GM04503 (cell line): ENCODE data around the gene FAM120B.

ENCODE experiments used
- DNase-seq: peaks from one replicate; pipeline ENCODE4 v3.0.0-alpha.2; 2012; ENCODE audit warnings: low read depth

The FAM120B gene

DNA sequence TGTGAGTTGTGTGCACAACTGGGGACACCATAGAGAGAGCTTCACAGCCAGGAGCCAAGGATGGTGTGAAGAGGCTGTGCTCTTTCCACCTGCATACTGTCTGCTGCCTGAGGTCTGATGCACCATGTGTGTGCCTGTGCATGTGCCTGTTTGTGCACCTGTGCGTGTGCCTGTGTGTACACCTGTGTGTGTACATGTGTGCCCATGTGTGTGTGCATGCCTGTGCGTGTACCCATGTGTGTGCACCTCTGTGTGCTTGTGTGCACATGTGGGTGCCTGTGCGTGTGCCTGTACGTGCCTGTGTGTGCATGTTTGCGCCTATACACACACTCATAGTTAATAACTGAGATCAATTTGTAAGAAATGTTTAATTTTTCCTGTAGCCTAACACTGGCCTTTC is 51.3 kb downstream of the FAM120B start:
- no peak for DNase-seq

DNA sequence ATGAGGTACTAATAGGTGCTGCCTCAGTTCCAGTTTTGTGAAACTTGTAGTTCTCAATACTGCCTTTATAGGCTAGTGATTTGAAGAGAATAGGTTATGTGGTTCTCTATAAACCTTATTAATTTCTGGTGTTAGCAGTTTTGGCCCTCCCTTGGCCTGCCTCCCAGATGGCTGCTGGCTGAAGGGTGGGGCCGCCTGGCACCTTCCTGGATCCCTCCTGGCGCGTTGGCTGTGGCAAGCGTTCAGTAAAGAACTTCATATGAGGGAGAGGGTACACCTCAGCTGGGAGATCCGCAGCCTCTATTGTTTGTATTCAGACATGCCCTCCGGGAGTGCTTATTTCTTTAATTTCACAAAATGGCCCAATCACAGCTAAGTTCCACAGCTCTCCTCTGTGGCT is 51.9 kb downstream of the FAM120B start:
- DNase-seq: no peak

DNA sequence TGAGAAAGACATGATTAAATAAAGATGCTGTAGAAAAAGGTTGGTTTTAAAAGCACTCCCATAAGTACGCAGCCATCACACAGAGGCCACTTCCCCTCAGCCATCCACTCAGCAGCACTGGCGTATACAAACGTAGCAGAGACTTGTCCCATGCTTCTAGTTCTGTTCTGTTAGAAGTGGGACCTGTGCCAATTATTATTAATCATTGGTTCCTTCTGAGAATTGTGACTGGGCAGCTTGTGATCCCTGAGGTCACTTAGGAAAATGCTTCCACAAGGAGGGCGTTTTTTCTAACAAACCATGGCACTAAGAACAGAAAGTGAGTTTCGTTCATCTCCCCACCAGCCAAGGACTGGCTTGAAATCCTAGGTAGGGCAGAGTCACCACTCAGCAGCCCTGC is 53.9 kb downstream of the FAM120B start:
- no peak for DNase-seq

DNA sequence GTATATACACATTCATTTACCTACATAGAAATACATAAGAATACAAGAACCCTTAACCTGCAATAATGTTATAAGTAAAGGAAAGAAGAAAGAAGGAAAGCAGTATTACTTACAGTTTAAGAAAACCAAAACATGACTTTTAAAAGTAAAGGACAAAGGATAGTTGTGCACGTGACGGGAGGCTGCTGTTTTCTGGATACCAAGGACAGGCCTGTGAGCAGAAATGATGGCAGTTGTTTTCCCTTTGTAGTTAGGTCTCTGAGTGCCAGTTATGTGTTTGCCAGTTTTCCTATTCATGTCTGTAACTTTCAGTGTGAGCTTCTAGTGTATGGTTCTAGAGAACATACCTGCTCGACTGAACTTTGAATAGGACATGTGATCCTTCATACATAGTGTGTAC is 54.8 kb downstream of the FAM120B start:
- no peak for DNase-seq

DNA sequence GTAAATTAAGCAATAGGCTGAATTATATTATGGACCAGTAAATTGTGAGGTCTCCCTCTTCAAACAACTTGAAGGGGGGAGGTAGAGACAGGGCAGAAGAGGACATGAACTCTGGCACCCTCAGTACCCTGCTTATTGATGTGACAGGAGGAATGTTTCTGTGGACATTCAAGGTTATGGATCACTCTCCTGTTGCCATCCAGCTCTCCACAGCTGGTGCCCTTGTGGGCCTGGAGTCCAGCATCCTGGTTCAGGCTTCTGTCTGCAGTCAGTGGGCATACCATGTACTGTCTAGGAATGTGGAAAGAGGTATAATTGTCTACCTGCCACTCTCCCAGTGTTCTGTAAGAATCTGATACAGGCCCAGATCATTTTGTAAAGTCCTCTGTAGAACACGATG is 55.6 kb downstream of the FAM120B start:
- no peak for DNase-seq

DNA sequence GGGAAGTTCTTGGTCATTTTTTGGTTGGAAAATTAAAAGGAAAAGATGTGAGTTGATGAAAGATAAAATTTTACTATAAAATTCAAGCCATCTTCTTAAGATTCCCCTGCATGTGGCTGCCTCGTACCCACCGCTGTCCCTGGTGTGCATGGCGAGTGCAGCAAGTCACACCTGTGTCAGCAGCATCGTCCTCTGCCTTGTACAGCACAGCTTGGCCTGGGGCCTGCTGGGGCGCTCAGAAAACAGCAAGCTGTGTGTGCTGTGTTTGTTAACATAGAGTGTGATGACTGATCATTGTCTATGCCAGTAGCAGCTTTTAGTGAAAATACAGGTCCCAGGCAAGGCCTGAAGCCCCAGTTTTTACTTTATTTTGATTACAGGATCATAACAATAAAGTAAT is 56.7 kb downstream of the FAM120B start:
- no peak for DNase-seq

DNA sequence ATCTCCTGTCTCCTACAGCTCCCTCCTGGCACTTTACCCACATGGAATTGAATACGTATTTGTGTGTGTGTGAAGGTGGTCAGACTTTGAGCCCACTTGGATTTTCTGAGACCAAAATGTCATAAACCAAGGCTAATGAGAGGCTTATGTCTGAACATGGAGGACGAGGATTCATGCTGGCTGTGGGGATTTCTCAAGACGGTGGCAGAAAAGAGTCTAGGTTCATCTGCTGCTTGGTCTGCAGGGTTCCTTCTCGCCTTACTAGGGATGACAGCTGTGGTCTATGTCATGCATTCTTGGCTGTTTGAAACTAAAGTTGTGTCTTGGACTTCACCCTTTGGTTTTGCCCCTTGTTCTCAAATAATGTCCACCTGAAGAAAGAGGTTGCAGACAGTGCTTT is 58.6 kb downstream of the FAM120B start:
- DNase-seq: no peak

DNA sequence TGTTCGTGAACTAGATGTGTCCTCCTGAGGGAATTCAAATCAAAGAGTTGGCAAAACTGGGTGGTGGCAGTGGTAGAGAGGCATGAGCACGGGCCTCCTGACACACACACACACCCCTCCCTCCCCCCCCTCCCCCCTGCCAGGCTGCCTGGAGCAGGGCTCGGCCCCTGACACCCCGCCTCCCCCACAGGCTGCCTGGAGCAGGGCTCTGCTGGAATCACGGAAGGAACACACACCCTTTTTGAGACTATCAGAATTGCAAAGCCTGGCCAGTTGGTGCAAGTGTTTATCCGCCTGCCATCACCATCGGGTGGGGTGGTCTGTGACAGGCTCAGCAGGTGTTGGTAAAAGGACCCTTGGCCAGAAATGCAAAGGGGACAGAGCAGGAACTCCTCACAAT is 59.0 kb downstream of the FAM120B start:
- no peak for DNase-seq

DNA sequence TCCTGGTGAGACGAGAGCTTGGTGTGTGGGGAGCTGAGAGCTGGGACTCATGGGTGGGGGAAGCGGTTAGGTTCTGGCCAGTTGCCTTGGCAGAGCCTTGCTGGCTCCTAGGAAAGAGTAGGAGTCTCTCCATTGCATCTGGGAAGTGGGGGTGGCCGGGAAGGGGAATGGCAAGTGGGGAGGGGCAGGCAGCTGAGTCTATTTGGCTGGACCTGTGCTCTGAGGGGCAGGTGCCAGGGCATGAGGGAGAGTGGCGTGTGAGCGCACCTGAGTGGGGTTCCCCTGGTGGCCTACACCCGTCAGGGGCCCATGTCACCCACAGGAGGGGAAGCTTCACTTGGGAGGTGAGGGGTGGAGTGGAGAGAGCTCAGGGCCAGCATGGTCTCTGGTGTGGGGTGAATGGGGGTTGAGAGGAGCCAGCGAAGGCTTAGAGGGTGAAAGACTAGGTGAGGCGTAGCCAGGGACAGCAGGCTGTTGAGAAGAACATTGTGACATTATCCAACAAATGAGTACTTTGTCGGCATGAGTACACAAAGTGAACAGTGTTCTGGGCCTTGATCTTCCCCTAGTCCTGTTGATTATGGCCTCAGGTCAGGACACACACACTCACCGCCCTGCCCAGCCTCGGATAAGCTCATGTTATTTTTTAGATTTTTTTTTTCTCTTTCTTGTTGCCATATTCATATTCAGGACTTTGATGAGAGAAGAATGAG is 59.8 kb downstream of the FAM120B start:
- DNase-seq: no peak

DNA sequence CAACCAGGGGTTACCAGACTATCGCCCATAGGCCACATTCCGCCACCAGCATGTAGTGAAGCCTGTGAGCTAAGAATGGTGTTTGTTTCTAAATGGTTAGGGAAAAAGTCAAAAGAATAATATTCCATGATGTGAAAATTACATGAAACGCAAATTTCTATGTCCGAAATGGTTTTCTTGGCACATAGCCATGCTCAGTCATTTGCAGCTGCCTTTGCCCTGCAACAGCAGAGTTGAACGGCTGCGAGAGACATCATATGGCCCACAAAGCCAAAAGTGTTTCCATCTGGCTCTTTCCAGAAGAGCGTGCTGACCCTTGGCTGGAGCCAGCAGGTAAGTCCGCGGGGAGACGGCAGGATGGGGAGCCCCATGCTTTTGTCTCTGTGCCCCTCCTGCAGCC is 60.7 kb downstream of the FAM120B start:
- no peak for DNase-seq

DNA sequence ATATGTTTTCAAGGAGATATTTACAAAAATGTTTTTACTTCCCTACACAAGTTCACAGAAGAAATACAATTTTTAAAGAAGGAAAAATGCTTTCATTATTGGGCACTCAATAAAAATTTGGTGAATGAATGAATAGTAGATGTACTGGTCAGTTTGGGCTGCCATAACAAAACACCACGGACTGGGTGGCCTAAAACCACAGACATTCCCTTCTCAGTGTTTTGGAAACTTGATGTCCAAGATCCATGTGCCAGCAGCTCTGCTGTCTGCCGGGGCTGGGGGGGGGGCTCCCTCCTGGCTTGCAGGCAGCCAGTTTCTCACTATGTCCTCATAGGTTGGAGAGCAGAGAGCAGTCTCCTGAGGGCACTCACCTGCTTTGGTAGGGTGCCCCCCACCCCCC is 62.0 kb downstream of the FAM120B start:
- no peak for DNase-seq

DNA sequence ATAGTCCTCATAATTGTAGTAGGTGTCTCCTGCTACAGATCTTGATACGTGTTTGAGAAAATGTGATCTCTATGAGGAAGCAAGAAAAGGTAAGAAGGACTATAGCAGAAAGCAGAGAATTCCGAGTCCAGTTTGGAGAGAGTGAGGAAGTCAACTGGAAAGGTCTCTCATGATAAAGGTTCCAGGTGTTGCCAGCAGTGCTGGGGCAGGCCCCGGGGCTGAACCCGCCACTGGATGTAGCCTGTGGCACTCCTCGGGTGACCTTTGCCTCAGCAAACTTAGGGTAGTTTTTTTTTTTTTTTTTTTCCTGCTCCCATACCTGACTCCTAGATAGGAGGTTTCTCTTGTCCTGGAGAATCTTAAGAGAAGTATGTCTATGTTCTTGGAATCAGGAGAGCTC is 62.8 kb downstream of the FAM120B start:
- DNase-seq: no peak

DNA sequence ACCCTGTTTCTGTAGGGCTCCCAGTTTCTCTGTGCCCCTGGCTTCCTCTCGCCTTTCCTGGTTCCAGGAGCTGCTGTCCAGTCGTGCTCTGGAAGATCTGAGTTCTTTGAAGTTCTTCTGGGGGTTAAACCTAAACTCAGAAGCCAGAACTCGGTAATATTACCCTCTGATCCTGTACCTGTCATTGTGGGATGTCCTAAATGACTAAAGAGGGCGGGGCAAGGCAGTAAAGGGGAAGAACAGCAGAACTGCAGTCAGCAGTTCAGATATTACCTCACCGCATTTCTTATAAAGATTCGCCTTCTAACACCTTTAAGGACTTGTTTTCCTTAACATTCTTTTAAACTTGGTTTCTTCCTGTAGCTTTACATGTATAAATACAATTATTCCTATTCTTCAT is 63.9 kb downstream of the FAM120B start:
- DNase-seq: no peak

DNA sequence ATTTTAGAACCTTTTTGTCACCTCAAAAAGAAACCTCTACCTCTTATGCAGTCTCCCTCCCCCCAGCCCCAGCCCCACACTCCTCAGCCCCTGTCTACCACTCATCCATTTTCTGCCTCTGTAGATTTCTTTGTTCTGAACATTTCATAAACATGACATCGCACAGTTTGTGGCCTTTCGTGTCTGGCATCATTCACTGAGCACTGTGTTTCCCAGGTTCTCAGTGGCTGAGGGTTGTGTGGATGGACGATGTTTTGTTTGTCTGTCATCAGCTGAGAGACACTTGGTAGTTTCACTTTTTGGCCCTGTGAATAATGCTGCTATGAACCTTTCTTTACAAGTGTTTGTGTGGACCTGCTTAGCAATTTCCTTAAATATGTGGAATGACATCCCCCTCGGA is 64.5 kb downstream of the FAM120B start:
- no peak for DNase-seq

DNA sequence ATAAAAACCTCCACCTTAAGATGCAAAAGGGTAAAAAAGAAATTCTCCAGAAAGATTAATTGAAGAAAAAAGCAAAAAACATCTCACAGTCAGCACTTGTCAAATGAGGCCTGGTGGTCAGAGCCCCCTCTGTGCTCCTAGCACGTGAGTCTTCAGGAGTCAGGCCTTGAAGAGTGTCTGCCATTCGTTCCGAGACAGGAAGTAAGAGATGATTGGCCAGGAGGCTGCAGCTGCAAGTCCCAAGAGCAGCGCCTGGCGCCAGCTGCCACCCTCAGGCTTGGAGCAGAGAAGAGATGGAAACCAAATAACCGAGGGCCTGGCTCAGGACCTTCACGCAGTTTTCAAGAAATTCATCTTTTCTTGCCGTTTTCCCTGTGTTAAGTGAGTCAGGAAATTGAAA is 65.0 kb downstream of the FAM120B start:
- DNase-seq: no peak

DNA sequence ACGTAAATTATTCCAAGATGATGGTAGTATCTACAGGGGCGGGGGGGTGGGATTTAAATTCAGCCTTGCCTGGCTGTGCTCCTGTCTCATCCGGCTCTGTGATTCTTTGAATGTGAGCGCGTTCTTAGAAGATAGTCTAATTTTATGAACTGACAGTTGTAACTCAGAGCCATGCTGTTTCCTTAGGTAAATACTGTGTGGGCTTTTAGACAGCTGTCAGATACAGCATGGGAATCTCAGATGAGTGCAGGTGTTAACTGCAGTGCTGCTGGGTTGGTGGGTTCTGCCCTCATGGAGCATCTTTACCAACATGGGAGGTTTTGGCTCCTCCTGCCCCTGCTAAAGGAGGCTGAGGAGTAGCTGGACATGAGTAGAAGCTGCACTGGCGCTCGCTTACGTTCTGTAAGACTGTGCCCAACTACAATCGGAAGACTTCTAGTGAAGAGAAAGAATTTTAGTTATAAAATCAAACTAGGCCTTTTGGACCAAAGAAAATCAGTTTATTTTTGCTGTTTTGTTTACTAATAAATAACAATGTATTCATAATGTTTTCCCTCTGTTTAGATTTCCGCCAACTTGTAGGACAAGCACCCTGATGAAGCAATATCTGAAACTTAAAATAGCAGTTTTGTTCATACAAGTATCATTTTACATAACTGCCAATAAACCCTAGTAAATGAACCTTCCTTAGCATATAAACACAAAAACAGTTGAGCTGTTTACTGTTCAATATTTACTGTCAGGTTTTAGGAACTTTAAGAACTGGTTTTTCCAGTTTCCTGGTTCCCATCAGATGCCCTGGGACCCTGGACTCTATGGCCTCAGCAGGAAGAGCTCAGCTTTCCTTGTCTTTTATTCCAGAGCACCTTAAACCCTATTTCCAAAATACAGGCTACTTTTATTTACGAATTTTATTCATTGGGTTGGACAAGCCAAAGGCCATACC is 66.1 kb downstream of the FAM120B start:
- no peak for DNase-seq

DNA sequence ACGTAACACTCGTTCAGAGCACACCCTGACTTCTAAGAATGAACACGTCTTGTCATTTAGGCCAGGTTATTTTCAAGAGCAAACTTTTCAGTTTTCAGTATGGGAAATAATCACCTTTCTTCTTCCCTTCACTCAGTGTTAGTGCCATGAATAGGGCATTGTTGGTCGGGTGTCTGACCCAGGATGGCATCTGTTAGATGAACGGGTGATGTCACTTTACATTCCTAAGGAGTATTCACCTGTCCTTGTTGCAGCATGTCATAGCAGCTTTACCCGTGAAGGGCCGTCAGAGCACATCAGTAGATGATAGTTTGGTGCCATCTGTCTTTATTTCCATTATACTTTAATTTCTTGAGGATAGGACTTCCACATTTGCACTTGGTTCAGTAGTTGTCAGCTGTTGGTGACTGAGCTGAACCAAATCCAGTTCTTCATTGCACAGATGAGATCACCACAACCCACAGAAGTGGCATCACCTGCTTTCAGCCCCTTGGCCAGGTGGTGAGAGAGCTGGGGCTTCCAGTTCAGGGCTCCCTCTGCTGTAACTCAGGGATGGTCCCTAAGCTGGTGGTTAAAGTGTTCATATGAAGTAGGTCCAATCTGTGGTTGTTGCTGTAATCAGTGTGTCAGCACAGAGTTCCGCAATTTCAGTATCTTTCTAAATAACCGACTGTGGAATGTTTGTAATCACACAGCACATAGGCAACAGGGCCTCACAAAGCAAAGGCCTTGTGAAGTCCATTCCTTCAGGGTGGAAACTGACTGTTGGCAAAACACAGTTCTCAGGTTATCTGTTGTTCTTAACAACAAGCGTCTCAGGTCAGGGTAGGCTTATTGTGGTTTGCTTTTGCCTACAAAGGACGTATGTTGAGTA is 68.2 kb downstream of the FAM120B start:
- no peak for DNase-seq

DNA sequence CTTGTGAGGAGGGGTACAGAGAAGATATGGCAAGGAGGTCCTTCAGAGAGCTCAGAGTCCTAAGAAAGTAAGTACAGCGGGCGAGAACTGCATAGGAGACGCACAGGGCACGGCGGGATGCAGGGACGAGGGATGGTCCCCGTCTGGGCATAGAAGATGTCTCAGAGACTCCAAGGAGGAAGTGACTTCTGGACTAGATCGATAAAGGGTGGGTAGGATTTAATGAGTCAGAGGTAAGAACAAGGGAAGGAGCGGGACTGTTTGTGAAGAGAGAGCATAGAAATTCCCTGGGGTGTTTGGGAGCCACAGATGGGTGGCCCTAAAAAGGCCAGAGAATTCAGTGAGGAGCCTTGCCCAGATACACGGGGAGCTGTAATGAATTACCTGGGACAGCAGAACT is 69.1 kb downstream of the FAM120B start:
- no peak for DNase-seq

DNA sequence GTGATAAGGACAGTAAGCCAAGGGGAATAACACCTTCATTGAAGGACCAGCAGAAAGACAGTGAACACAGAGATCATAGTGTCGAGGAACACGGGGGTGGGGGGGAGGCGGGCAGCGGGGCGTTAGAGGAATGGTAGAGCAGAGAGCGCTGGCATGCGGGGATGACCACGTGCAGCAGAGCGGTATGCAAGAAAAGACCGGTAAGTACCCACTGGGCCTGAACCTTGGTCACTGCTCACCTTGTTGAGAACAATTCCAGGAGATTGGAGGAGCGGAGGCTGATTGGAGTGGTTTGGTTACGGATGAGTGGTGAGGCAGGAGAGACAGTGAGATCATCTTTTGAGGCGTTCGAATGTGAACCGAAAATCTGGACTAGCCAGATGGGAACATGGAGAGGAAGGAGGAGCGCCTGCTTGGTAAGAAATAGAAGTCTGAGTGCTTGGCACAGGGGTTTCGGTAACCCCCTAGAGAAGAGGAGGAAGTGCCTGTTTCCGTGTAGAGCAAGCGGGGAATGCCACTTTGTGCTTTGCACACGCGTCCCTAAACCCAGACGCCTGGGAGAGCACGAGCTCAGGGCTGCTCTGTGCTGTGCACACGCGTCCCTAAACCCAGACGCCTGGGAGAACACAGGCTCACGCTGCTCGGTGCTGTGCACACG is 70.0 kb downstream of the FAM120B start:
- no peak for DNase-seq

DNA sequence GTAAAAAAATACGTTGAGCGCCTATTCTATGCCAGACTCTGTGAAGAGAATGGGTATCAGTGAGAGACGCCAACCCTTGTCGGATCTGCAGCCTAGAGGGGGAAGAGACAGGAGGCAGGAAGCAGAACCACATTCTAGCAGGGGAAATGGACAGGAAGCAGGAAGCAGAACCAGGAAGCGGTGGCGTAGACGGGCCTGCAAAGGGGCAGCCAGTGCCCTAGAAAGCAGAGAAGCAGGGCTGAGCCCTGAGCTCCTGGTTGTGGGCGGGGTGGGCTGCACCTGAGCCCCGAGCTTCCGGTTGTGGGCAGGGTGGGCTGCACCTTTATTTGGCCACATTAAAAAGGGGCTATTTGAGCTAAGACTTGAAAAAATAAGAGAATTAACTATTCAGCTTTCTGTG is 71.9 kb downstream of the FAM120B start:
- DNase-seq: no peak

DNA sequence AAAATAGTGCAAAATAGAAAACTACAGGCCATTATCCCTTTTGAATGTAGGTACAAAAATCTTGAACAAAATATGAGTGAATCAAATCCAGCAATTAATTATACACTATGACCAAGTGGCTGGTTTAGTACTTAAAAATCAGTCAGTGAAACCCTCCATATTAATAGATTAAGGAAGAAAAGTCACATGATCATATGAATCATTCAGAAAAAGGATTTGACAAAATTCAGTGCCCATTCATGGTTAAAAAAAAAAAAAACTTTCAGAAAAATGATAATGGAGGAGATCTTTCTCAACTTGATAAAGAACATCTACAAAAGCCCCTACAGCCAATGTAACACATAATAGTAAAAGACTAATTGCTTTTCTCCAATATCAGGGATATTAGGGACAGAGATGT is 75.0 kb downstream of the FAM120B start:
- no peak for DNase-seq

DNA sequence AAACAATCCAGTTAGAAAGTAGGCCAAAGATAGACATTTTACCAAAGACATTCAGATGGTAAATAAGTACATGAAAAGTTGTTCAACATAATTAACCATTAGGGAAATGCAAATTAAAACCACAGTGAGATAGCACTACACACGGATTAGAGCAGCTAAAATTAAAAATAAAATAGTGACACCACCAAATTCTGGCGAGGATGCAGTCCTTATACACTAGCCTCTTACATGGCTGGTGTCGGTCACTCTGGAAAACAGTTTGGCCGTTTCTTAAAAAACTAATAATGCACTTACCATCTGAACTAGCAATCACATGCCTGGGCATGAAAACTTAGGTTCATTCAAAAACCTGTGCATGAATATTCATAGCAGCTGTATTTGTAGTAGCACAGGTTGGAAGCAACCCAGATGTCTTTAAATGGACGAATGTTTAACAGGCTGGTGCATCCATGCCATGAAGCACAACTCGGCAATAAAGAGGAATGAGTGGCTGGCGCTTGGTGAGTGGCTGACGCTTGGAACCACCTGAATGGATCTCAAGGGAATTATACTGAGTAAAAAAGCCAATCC is 77.0 kb downstream of the FAM120B start:
- DNase-seq: no peak
